Stimulated activated CD8-positive, alpha-beta memory T cell treated with anti-CD3 and anti-CD28 coated beads, Interleukin-12 subunit alpha, Interleukin-12 subunit beta, amount 100 ng/mL, for 1 hour (primary cell): ENCODE results near the gene SYNDIG1L.
"Not testable (repeated sequence)": the region's sequence is repeated elsewhere in the genome, so short reads cannot be mapped to it uniquely, and the experiment has no call there.

Experiments used
- DNase-seq: peaks from one replicate; pipeline ENCODE4 v3.0.0-alpha.2; 2020; ENCODE audit warnings: low read depth

SYNDIG1L gene

GRCh38 chr14:74426202-74426582, at the start of gene SYNDIG1L:
TSS of gene SYNDIG1L (minus strand) at chr14:74426210. CDS start at chr14:74409744, 16,466 bp downstream.
- no peak for DNase-seq

GRCh38 chr14:74475678-74476077, 49.7 kb upstream of the SYNDIG1L start:
- DNase-seq = no peak

- no peak for DNase-seq
These were observed 48.4 kb upstream of the SYNDIG1L start for GRCh38 chr14:74474376-74474775.

- DNase-seq = no peak
These were observed 46.6 kb upstream of the SYNDIG1L start for GRCh38 chr14:74472601-74473000.

GRCh38 chr14:74469548-74470518, 43.8 kb upstream of the SYNDIG1L start:
- no peak for DNase-seq

- no peak for DNase-seq
These were observed 42.5 kb upstream of the SYNDIG1L start for GRCh38 chr14:74468513-74468912.

GRCh38 chr14:74465335-74465734, 39.3 kb upstream of the SYNDIG1L start:
- no peak for DNase-seq

- no peak for DNase-seq
These were observed 38.8 kb upstream of the SYNDIG1L start for GRCh38 chr14:74464785-74465184.

- DNase-seq = no peak
These were observed 37.7 kb upstream of the SYNDIG1L start for GRCh38 chr14:74463697-74464096.

- DNase-seq = no peak
These were observed 37.0 kb upstream of the SYNDIG1L start for GRCh38 chr14:74462993-74463392.

GRCh38 chr14:74459976-74460375, 34.0 kb upstream of the SYNDIG1L start:
- DNase-seq = no peak

GRCh38 chr14:74459289-74459946, 33.4 kb upstream of the SYNDIG1L start:
- DNase-seq = peak; percentile 2

- DNase-seq = no peak
These were observed 31.5 kb upstream of the SYNDIG1L start for GRCh38 chr14:74457565-74457895.

GRCh38 chr14:74456684-74457564, 30.9 kb upstream of the SYNDIG1L start:
- DNase-seq = no peak

GRCh38 chr14:74454397-74454796, 28.4 kb upstream of the SYNDIG1L start:
- not testable (repeated sequence) for DNase-seq

- no peak for DNase-seq
These were observed 18.9 kb upstream of the SYNDIG1L start for GRCh38 chr14:74444866-74445265.

- DNase-seq = no peak
These were observed 16.7 kb upstream of the SYNDIG1L start for GRCh38 chr14:74442757-74443156.

GRCh38 chr14:74441113-74441512, 15.1 kb upstream of the SYNDIG1L start:
- no peak for DNase-seq

GRCh38 chr14:74438351-74438915, 12.4 kb upstream of the SYNDIG1L start:
- no peak for DNase-seq

GRCh38 chr14:74437496-74438053, 11.6 kb upstream of the SYNDIG1L start:
- DNase-seq = no peak

GRCh38 chr14:74434294-74434693, 8.3 kb upstream of the SYNDIG1L start:
- no peak for DNase-seq

- DNase-seq = no peak
These were observed 4.0 kb upstream of the SYNDIG1L start for GRCh38 chr14:74429991-74430390.
